RWPE1 (cell line): ENCODE measurements around the gene AMPD2.

ENCODE experiments used
- CTCF ChIA-PET: fragments of 350-600 bp; sonication (Branson Sonifier 250); formaldehyde crosslinking; extraction: SDS; loops from one replicate; lab custom pipeline; 2021; lab: Yijun Ruan, JAX
- POLR2A ChIA-PET: fragments of 400-600 bp; formaldehyde crosslinking; extraction: SDS; loops from one replicate; lab custom pipeline; 2020; ENCODE audit warnings: antibody characterized with exemption; ENCODE audit not compliant: low non-redundant PET; lab: Yijun Ruan, JAX
- DNase-seq: peaks from one replicate; pipeline ENCODE4 v3.0.0; 2012; ENCODE audit warnings: low spot score
- H3K27ac ChIP-seq: fragments of 450-650 bp; 2 replicates; pipeline ENCODE4 v1.5.1; 2017
- TF ChIP-seq, protein P1 (sequence below): fragments of 450-650 bp; conservative IDR thresholded peaks from 2 replicates; pipeline ENCODE4 v1.5.1; 2017; ENCODE audit warnings: low read depth, mild to moderate bottlenecking

Gene AMPD2

DNA sequence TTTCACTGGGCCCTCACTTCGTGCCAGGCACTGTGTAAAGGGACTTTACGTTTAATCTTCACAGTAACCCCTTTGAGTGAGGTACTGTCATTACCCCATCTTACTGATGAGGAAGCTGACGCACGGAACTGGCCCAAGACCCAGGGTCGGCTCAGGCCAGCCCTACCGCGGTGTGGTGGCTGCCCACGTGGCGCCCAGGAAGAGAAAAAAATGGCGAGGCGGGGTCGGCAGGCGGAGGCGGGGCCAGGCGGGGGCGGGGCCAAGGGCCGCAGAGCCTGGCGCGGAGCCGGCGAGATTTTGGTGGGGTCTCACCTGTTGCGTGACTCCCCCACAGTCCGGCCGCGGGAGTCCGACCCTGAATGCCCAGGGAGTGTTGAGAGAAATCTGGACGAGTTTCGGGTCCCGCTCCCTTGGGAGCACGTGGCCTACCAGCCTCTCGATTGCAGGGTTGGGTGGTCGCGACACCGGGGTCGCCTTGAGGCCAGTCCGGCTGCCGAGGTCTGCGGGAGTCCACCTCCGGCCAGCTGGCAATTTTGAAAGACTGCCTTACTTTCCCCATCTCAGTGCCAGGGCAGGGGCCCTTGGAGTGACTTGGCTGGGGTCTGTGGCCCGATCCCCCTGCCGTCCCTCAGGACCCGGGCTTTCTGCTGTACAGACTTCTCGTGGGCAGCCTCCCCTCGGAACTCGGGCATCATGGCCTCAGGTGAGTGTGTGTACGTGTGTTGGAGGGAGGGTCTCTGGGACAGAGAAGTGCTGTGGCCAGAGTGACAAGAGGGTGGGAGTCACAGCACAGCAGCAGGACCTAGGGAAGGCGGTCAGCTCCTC, at the start of gene AMPD2, which contains the start of gene GNAT2:
Gene AMPD2, plus strand, starts transcription at position 262 of the 825 bp plus-strand sequence. CDS start 1,339 bp downstream, outside the sequence.
Gene GNAT2, minus strand, starts transcription at position 41 of the 825 bp plus-strand sequence. CDS start 6,746 bp downstream, outside the sequence.
- peak within 1 kb of the TSS; percentile 88 for H3K27ac ChIP-seq
- DNase-seq = peak; percentile 85
- ChIA-PET CTCF (interaction anchor here (0.6 to 1.1 kb wide), 3 partner anchors 20 to 553 kb away, joined by 3 to 4 read pairs (median 3); no protein-coding TSS in a partner anchor), POLR2A (no interaction called here)
- TF ChIP-seq, protein P1, sequence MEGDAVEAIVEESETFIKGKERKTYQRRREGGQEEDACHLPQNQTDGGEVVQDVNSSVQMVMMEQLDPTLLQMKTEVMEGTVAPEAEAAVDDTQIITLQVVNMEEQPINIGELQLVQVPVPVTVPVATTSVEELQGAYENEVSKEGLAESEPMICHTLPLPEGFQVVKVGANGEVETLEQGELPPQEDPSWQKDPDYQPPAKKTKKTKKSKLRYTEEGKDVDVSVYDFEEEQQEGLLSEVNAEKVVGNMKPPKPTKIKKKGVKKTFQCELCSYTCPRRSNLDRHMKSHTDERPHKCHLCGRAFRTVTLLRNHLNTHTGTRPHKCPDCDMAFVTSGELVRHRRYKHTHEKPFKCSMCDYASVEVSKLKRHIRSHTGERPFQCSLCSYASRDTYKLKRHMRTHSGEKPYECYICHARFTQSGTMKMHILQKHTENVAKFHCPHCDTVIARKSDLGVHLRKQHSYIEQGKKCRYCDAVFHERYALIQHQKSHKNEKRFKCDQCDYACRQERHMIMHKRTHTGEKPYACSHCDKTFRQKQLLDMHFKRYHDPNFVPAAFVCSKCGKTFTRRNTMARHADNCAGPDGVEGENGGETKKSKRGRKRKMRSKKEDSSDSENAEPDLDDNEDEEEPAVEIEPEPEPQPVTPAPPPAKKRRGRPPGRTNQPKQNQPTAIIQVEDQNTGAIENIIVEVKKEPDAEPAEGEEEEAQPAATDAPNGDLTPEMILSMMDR = no peak

DNA sequence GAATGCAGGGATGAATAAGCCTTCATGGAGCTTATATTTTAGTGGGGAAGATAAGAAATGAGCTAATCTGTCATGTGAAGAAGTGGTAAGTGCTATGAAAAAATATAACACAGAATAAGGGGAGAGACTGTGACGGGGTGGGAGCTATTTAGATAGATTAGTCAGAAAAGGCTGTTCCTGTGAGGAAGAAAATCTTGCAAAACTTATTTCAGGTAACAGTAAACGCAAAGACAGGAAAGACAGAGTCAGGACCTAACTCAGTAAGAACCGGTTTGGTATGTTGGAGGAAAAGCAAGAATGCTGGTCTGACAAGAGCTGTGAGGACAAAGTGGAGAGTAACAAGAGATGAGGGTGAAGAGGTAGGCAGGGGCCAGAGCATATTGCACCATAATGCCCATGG, 49.2 kb upstream of the AMPD2 start:
- TF ChIP-seq, protein P1 = no peak
- no peak overlapping the region for H3K27ac ChIP-seq
- CTCF ChIA-PET = interaction anchor here (0.6 to 0.7 kb wide), 2 partner anchors 9 to 42 kb away, joined by 3 to 4 read pairs; no protein-coding TSS in a partner anchor
- POLR2A ChIA-PET = no interaction called here
- DNase-seq = peak; percentile 30

DNA sequence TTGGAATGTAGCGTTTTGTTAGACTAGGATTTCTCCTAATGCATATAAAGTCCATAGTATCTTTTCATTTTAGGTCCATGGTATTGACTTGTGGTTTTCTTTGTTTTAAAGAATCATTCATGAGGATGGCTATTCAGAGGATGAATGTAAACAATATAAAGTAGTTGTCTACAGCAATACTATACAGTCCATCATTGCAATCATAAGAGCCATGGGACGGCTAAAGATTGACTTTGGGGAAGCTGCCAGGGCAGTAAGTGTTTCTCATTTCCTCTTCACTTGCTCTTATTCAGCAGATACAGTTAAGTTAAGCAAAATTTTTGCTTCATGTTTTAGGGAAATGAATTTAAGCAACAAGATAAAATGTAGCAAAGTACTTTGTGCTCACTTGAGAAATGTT, 45.9 kb upstream of the AMPD2 start:
- CTCF ChIA-PET = no interaction called here
- no peak for DNase-seq
- TF ChIP-seq, protein P1 = no peak
- POLR2A ChIA-PET = no interaction called here
- no peak overlapping the region for H3K27ac ChIP-seq

DNA sequence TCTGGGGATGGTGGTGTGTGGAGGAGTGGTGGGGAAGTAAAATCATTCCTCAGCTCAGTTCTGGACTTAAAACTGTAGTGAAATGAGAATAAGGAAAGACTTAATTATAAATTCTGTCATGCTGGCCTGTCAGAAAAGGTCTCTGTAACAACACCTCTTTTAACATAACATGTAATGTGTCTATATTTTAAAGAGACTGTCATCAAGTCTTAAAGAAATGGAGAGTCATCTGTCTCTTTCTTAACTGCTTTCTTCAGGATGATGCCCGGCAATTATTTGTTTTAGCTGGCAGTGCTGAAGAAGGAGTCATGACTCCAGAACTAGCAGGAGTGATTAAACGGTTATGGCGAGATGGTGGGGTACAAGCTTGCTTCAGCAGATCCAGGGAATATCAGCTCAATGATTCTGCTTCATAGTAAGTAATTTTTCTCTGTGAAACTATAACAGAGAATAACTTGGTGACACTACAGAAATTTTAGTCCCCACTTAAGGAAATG, 40.6 kb upstream of the AMPD2 start:
- POLR2A ChIA-PET = no interaction called here
- TF ChIP-seq, protein P1 = no peak

DNA sequence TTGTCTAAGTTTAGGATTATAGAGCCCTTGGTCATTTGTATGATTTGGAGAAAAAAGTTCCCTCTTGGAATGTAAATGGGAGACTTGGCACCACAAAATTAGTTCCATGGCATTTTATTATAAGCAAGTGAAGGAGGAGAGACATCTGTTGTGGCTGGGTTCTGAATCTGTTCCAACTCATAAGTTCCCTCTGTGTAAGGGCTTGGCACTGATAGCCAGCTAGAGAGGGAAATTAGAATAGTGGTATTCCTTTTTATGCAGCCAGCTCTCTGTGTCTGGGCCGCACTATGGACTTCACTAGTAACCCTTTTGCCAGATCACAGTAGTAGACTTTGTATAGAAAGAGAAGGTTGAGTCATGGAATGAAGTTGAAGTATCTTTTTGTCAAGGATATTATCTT, 40.1 kb upstream of the AMPD2 start:
- H3K27ac ChIP-seq = no peak overlapping the region
- POLR2A ChIA-PET = no interaction called here
- TF ChIP-seq, protein P1 = no peak
- DNase-seq = no peak
- CTCF ChIA-PET = interaction anchor here (0.6 to 0.8 kb wide), 2 partner anchors 9 to 71 kb away, joined by 3 read pairs; no protein-coding TSS in a partner anchor

More for the DNA sequence above, 40.6 kb upstream of the AMPD2 start:
- CTCF ChIA-PET = interaction anchor here (0.6 to 0.8 kb wide), 3 partner anchors 9 to 198 kb away, joined by 3 to 4 read pairs (median 3); no protein-coding TSS in a partner anchor
- no peak overlapping the region for H3K27ac ChIP-seq
- no peak for DNase-seq

DNA sequence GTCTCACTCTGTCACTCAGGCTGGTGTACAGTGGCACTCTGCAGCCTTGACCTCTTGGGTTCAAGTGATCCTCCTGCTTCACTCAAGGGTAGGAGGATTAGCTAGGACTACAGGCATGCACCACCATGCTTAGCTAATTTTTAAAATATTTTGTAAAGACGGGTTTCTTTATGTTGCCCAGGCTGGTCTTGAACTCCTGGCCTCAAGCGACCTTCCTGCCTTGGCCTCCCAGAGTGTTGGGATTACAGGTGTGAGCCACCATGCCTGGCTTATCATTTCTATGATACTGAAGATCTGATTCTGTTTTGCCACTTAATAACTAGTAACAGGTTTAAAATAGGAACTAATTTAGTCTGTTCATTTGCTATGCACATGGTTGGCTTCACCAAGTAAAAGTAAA, 37.6 kb upstream of the AMPD2 start:
- CTCF ChIA-PET = no interaction called here
- no peak for DNase-seq
- POLR2A ChIA-PET = no interaction called here
- TF ChIP-seq, protein P1 = no peak
- no peak overlapping the region for H3K27ac ChIP-seq
